Activated CD4-positive, alpha-beta T cell treated with anti-CD3 and anti-CD28 coated beads, Interleukin-2, amount 10 ng/mL, durations not matched to agents 7 days and 5 days (primary cell): ENCODE measurements around the gene BRD4. TPM values are rescaled to one million over a fixed set of nuclear protein-coding genes. Genes with fewer than 3 reads are reported as not detected.
A peak's percentile ranks its signal among the peaks of the same experiment; 100 is the strongest.

ENCODE experiments used
- CTCF ChIA-PET: fragments of 350-600 bp; sonication (Branson Sonifier 250); formaldehyde crosslinking; loops from one replicate; lab custom pipeline; 2021; ENCODE audit warnings: antibody characterized with exemption; lab: Charles Lee
- POLR2A ChIA-PET: fragments of 350-600 bp; sonication (Branson Sonifier 250); formaldehyde crosslinking; loops from one replicate; lab custom pipeline; 2021; ENCODE audit warnings: antibody characterized with exemption; lab: Charles Lee
- DNase-seq: peaks from one replicate; pipeline ENCODE4 v3.0.0-alpha.2; 2020
- H3K27ac Mint-ChIP-seq: one replicate; pipeline ENCODE4 v1.8.0; 2021; ENCODE audit warnings: mild to moderate bottlenecking, moderate library complexity, mixed read lengths
- H3K27me3 Mint-ChIP-seq: one replicate; pipeline ENCODE4 v1.8.0; 2021; ENCODE audit warnings: mixed read lengths
- H3K36me3 Mint-ChIP-seq: one replicate; pipeline ENCODE4 v1.8.0; 2021; ENCODE audit warnings: low read depth, mixed read lengths
- H3K4me1 Mint-ChIP-seq: one replicate; pipeline ENCODE4 v1.8.0; 2021; ENCODE audit warnings: mixed read lengths
- H3K4me3 Mint-ChIP-seq: one replicate; pipeline ENCODE4 v1.8.0; 2021; ENCODE audit warnings: mild to moderate bottlenecking, moderate library complexity, mixed read lengths
- H3K9me3 Mint-ChIP-seq: one replicate; pipeline ENCODE4 v1.8.0; 2021; ENCODE audit warnings: mixed read lengths
- total RNA-seq, 2 experiments: library from RNA; stranded (reverse); gene quantifications; one replicate each; pipeline ENCODE4 v1.2.3, GENCODE V29; 2021

Gene BRD4
- total RNA-seq, 2 experiments from 2014 or later = 114 to 115 TPM

- H3K9me3 Mint-ChIP-seq = peaks cover 2% of the 10 kb centered on the region
- H3K4me1 Mint-ChIP-seq = peaks cover 70% of the 10 kb centered on the region
- CTCF ChIA-PET = interaction anchor here (0.5 to 2.1 kb wide), 5 partner anchors 11 to 252 kb away, joined by 3 to 10 read pairs (median 3); no protein-coding TSS in a partner anchor
- H3K27ac Mint-ChIP-seq = no peak overlapping the region
- H3K36me3 Mint-ChIP-seq = peaks cover 5% of the 10 kb centered on the region
- POLR2A ChIA-PET = interaction anchor here (0.6 kb wide), 1 partner anchor 15 kb away, joined by 3 read pairs; no protein-coding TSS in a partner anchor
- no peak overlapping the region for H3K4me3 Mint-ChIP-seq
- no peaks in the 10 kb centered on the region for H3K27me3 Mint-ChIP-seq
- DNase-seq = no peak
Measured at GRCh38 chr19:15303105-15303780, 29.1 kb downstream of the BRD4 start.

- POLR2A ChIA-PET = no interaction called here
- Mint-ChIP-seq H3K4me3 (no peak overlapping the region), H3K27ac (peak overlapping the region; percentile 14), H3K36me3 (peaks cover 6% of the 10 kb centered on the region), H3K9me3 (no peaks in the 10 kb centered on the region), H3K4me1 (peaks cover 74% of the 10 kb centered on the region), H3K27me3 (no peaks in the 10 kb centered on the region)
- CTCF ChIA-PET = no interaction called here
- DNase-seq = peak; percentile 22
Measured at GRCh38 chr19:15300533-15301197, 31.7 kb downstream of the BRD4 start.

- CTCF ChIA-PET = interaction anchor here (0.7 kb wide), 1 partner anchor 8 kb away, joined by 3 read pairs; no protein-coding TSS in a partner anchor
- Mint-ChIP-seq H3K4me3 (no peak overlapping the region), H3K36me3 (peaks cover 9% of the 10 kb centered on the region)
Measured at GRCh38 chr19:15299568-15300409, 32.5 kb downstream of the BRD4 start.

GRCh38 chr19:15298847-15299567 lies 33.3 kb downstream of the BRD4 start:
- POLR2A ChIA-PET = interaction anchor here (0.6 kb wide), 1 partner anchor 9 kb away, joined by 5 read pairs; no protein-coding TSS in a partner anchor
- H3K4me1 Mint-ChIP-seq = peaks cover 86% of the 10 kb centered on the region
- H3K27ac Mint-ChIP-seq = peak overlapping the region; percentile 76
- H3K27me3 Mint-ChIP-seq = no peaks in the 10 kb centered on the region
- no peak for DNase-seq
- peak overlapping the region; percentile 3 for H3K4me3 Mint-ChIP-seq
- H3K9me3 Mint-ChIP-seq = no peaks in the 10 kb centered on the region
- H3K36me3 Mint-ChIP-seq = peaks cover 9% of the 10 kb centered on the region
- CTCF ChIA-PET = interaction anchor here (0.9 to 1.1 kb wide), 2 partner anchors 10 to 120 kb away, joined by 3 to 4 read pairs; partner anchors contain the start of gene AKAP8L

More at GRCh38 chr19:15299568-15300409, 32.5 kb downstream of the BRD4 start:
- Mint-ChIP-seq H3K27ac (peak overlapping the region; percentile 76), H3K4me1 (peaks cover 82% of the 10 kb centered on the region), H3K27me3 (no peaks in the 10 kb centered on the region), H3K9me3 (no peaks in the 10 kb centered on the region)
- POLR2A ChIA-PET = no interaction called here
- DNase-seq = no peak

GRCh38 chr19:15297416-15298224 lies 34.7 kb downstream of the BRD4 start:
- CTCF ChIA-PET = interaction anchor here (1.1 kb wide), 1 partner anchor 122 kb away, joined by 4 read pairs; the partner anchor contains the start of gene AKAP8L
- H3K27ac Mint-ChIP-seq = peak overlapping the region; percentile 85
- H3K4me1 Mint-ChIP-seq = peaks cover 87% of the 10 kb centered on the region
- peak; percentile 17 for DNase-seq
- peak overlapping the region; percentile 9 for H3K4me3 Mint-ChIP-seq
- no peaks in the 10 kb centered on the region for H3K9me3 Mint-ChIP-seq
- POLR2A ChIA-PET = interaction anchor here (0.5 to 0.7 kb wide), 2 partner anchors 11 to 776 kb away, joined by 6 to 17 read pairs; no protein-coding TSS in a partner anchor
- no peaks in the 10 kb centered on the region for H3K27me3 Mint-ChIP-seq
- peaks cover 9% of the 10 kb centered on the region for H3K36me3 Mint-ChIP-seq

- H3K27me3 Mint-ChIP-seq = no peaks in the 10 kb centered on the region
- POLR2A ChIA-PET = no interaction called here
- H3K4me3 Mint-ChIP-seq = peak overlapping the region; percentile 9
- H3K4me1 Mint-ChIP-seq = peaks cover 90% of the 10 kb centered on the region
- peak overlapping the region; percentile 85 for H3K27ac Mint-ChIP-seq
- H3K9me3 Mint-ChIP-seq = no peaks in the 10 kb centered on the region
- peak; percentile 14 for DNase-seq
- peaks cover 9% of the 10 kb centered on the region for H3K36me3 Mint-ChIP-seq
- CTCF ChIA-PET = no interaction called here
Measured at GRCh38 chr19:15296841-15297415, 35.4 kb downstream of the BRD4 start.

- CTCF ChIA-PET = interaction anchor here (0.9 kb wide), 1 partner anchor 30 kb away, joined by 4 read pairs; no protein-coding TSS in a partner anchor
- peaks cover 94% of the 10 kb centered on the region for H3K4me1 Mint-ChIP-seq
- H3K4me3 Mint-ChIP-seq = no peak overlapping the region
- no peak for DNase-seq
- peaks cover 9% of the 10 kb centered on the region for H3K36me3 Mint-ChIP-seq
- H3K27me3 Mint-ChIP-seq = no peaks in the 10 kb centered on the region
- H3K9me3 Mint-ChIP-seq = no peaks in the 10 kb centered on the region
- POLR2A ChIA-PET = no interaction called here
- H3K27ac Mint-ChIP-seq = peak overlapping the region; percentile 47
Measured at GRCh38 chr19:15296353-15296752, 36.0 kb downstream of the BRD4 start.

- Mint-ChIP-seq H3K27ac (no peak overlapping the region), H3K36me3 (peaks cover 6% of the 10 kb centered on the region), H3K4me3 (no peak overlapping the region), H3K9me3 (no peaks in the 10 kb centered on the region), H3K4me1 (peaks cover 97% of the 10 kb centered on the region), H3K27me3 (no peaks in the 10 kb centered on the region)
- DNase-seq = no peak
- POLR2A ChIA-PET = no interaction called here
- CTCF ChIA-PET = interaction anchor here (1.3 kb wide), 1 partner anchor 23 kb away, joined by 3 read pairs; no protein-coding TSS in a partner anchor
Measured at GRCh38 chr19:15294561-15294990, 37.8 kb downstream of the BRD4 start.

- peaks cover 96% of the 10 kb centered on the region for H3K4me1 Mint-ChIP-seq
- H3K36me3 Mint-ChIP-seq = peaks cover 6% of the 10 kb centered on the region
- peak overlapping the region; percentile 26 for H3K4me3 Mint-ChIP-seq
- no peak for DNase-seq
- peak overlapping the region; percentile 86 for H3K27ac Mint-ChIP-seq
- ChIA-PET CTCF (interaction anchor here (1.3 to 2.4 kb wide), 2 partner anchors 9 to 22 kb away, joined by 3 to 10 read pairs; no protein-coding TSS in a partner anchor), POLR2A (interaction anchor here (1.2 kb wide), 1 partner anchor 86 kb away, joined by 4 read pairs; the partner anchor contains the start of gene AKAP8)
- no peaks in the 10 kb centered on the region for H3K9me3 Mint-ChIP-seq
- no peaks in the 10 kb centered on the region for H3K27me3 Mint-ChIP-seq
Measured at GRCh38 chr19:15293781-15294491, 38.4 kb downstream of the BRD4 start.

GRCh38 chr19:15292847-15293582 lies 39.3 kb downstream of the BRD4 start:
- Mint-ChIP-seq H3K4me3 (peak overlapping the region; percentile 50), H3K27me3 (no peaks in the 10 kb centered on the region), H3K27ac (peak overlapping the region; percentile 86), H3K36me3 (peaks cover 6% of the 10 kb centered on the region), H3K9me3 (no peaks in the 10 kb centered on the region), H3K4me1 (peaks cover 96% of the 10 kb centered on the region)
- CTCF ChIA-PET = interaction anchor here (1.3 to 2.4 kb wide), 2 partner anchors 10 to 21 kb away, joined by 3 to 10 read pairs; no protein-coding TSS in a partner anchor
- POLR2A ChIA-PET = interaction anchor here (1.2 kb wide), 1 partner anchor 87 kb away, joined by 4 read pairs; the partner anchor contains the start of gene AKAP8
- peak; percentile 24 for DNase-seq
